DOHH2 (cell line): ENCODE measurements around the gene CD164L2.

Experiments
- EZH2phosphoT487 ChIP-seq: fragments of 200-600 bp; sonication (generic); IDR thresholded peaks from 2 replicates; pipeline ENCODE4 v1.6.1; 2017; ENCODE audit warnings: borderline replicate concordance, mild to moderate bottlenecking, antibody characterized with exemption, low read length, moderate library complexity, mixed read lengths
- TF ChIP-seq, protein P1 (sequence below): fragments of 200-600 bp; sonication (generic); IDR thresholded peaks from one replicate; pipeline ENCODE4 v1.5.1; 2014; ENCODE audit warnings: antibody characterized with exemption, mild to moderate bottlenecking, low read depth, low read length; ENCODE audit not compliant: poor library complexity, severe bottlenecking

- TF ChIP-seq, protein P1, sequence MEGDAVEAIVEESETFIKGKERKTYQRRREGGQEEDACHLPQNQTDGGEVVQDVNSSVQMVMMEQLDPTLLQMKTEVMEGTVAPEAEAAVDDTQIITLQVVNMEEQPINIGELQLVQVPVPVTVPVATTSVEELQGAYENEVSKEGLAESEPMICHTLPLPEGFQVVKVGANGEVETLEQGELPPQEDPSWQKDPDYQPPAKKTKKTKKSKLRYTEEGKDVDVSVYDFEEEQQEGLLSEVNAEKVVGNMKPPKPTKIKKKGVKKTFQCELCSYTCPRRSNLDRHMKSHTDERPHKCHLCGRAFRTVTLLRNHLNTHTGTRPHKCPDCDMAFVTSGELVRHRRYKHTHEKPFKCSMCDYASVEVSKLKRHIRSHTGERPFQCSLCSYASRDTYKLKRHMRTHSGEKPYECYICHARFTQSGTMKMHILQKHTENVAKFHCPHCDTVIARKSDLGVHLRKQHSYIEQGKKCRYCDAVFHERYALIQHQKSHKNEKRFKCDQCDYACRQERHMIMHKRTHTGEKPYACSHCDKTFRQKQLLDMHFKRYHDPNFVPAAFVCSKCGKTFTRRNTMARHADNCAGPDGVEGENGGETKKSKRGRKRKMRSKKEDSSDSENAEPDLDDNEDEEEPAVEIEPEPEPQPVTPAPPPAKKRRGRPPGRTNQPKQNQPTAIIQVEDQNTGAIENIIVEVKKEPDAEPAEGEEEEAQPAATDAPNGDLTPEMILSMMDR = no peak
- no peak for TF ChIP-seq EZH2phosphoT487
These were observed 17.2 kb upstream of the CD164L2 start for GRCh38 chr1:27400082-27400962.
